ENCODE measurements around the gene NLN. TPM values are rescaled to one million over a fixed set of nuclear protein-coding genes. Genes with fewer than 3 reads are reported as not detected.

NLN gene
- total and polyA plus RNA-seq, 9 of the 15 experiments (the other 6 are each of a cell fraction or from before 2014, with no cell fraction given): 6.9 to 45.2 (median 28.8) TPM

DNA sequence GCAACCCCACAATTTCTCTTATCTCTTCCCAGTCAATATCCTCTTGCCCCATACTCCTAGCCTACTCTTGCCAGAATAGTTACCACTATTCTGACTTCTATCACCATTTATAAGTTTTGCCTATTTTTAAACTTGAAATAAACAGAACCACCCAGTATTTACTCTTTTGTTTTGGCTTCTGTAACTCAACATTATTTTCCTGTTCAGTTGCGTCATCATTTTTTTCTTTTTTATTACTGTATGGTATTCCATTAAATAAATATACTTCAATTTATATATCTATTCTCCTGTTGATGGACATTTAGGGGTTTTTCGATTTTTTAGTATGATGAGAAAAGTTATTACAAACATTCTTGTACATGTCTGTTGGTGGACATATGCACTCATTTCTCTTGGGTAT lies 141.7 kb downstream of the NLN start:
- Histone ChIP-seq H4K20me1 (replicated peaks; ENCODE audit: control insufficient read depth, insufficient read depth, low read length) (no peaks in the 10 kb centered on the region), H3K36me3 (ENCODE audit: control insufficient read depth, insufficient read depth, low read length) (no peaks in the 10 kb centered on the region), H3K9me3 (replicated peaks; ENCODE audit: control insufficient read depth, insufficient read depth, low read depth, low read length) (no peaks in the 10 kb centered on the region), H3K27ac (ENCODE audit: extremely low read depth, low read depth, low read length) (no peak overlapping the region), H2AFZ (ENCODE audit: low read depth, low read length) (no peak overlapping the region), H3K27me3 (ENCODE audit: control insufficient read depth in 2 of 2, insufficient read depth in 2 of 2, low read length in 2 of 2) (no peaks in the 10 kb centered on the region; a peak in 1 of 5 replicates), H3K9ac (ENCODE audit: insufficient read depth in 1 of 2, low read depth in 2 of 2, low read length in 2 of 2) (no peak overlapping the region), H3K9me1 (ENCODE audit: control insufficient read depth, insufficient read depth, low read length) (no peaks in the 10 kb centered on the region), H3K4me1 (replicated peaks in 1 of 2; ENCODE audit: control insufficient read depth in 2 of 2, insufficient read depth in 2 of 2, low read length in 2 of 2) (no peaks in the 10 kb centered on the region), H3K4me3 (no peak overlapping the region), H3K4me2 (ENCODE audit: insufficient read depth, low read length) (no peak overlapping the region), H3K79me2 (ENCODE audit: control insufficient read depth, insufficient read depth, low read length) (no peaks in the 10 kb centered on the region)
- DNase-seq (ENCODE audit: extremely low read depth in 1 of 4, low spot score in 3 of 4): no peak
- no TSS peak for BruUV-seq (replicated peaks)
- CTCF ChIA-PET (ENCODE audit: low intra/inter-chr PET ratio): no interaction called here
- POLR2A ChIA-PET: interaction anchor here (0.5 kb wide), 1 partner anchor 10 kb away, joined by 3 read pairs; no protein-coding TSS in a partner anchor
- in situ Hi-C loops (cut with MboI) (no loop called here), intact Hi-C loops (cut with micrococcal nuclease) (no loop called here)
- no peak for FAIRE-seq
- no peak for ATAC-seq
- WGBS (ENCODE audit: insufficient coverage, low coverage, missing lambda C conversion rate): 46% methylated on average over 2 of the region's 2 CpGs
- TF ChIP-seq ZNF217 (CRISPR knock-in tag; IDR thresholded peaks at IDR 0.05): no peak
- TF ChIP-seq SMARCA5 (IDR thresholded peaks at IDR 0.05): no peak
- no peak for TF ChIP-seq KDM1A (IDR thresholded peaks at IDR 0.05)
- TF ChIP-seq SP1 (CRISPR knock-in tag; IDR thresholded peaks at IDR 0.05): no peak
- TF ChIP-seq CEBPB (tag; IDR thresholded peaks at IDR 0.05): peak; percentile 50
- TF ChIP-seq GATA2 (CRISPR knock-in tag; IDR thresholded peaks at IDR 0.05): no peak
- no peak for TF ChIP-seq KAT7 (CRISPR knock-in tag; IDR thresholded peaks at IDR 0.05; ENCODE audit: borderline replicate concordance)
- no peak for TF ChIP-seq POU5F1 (IDR thresholded peaks at IDR 0.05; ENCODE audit: borderline replicate concordance, low read depth, low read length, partially characterized antibody)
- TF ChIP-seq, protein P1, sequence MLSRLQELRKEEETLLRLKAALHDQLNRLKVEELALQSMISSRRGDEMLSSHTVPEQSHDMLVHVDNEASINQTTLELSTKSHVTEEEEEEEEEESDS (CRISPR knock-in tag; IDR thresholded peaks at IDR 0.05): no peak
- TF ChIP-seq CEBPG (CRISPR knock-in tag; IDR thresholded peaks at IDR 0.05): no peak
- TF ChIP-seq CEBPG (tag; conservative IDR thresholded peaks at IDR 0.05 in 1 of 2, IDR thresholded peaks at IDR 0.05 in 1 of 2): peak in 1 of 2 experiments; percentile 47; a peak in 1 of 4 replicates
- TF ChIP-seq, protein P2, sequence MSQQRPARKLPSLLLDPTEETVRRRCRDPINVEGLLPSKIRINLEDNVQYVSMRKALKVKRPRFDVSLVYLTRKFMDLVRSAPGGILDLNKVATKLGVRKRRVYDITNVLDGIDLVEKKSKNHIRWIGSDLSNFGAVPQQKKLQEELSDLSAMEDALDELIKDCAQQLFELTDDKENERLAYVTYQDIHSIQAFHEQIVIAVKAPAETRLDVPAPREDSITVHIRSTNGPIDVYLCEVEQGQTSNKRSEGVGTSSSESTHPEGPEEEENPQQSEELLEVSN (IDR thresholded peaks at IDR 0.05; ENCODE audit: borderline replicate concordance in 1 of 2, extremely low read depth in 1 of 2, insufficient read depth in 1 of 2, insufficient read length in 1 of 2, low read depth in 1 of 2, low read length in 1 of 2, poor library complexity in 1 of 2, severe bottlenecking in 1 of 2): no peak
- TF ChIP-seq TCF7 (IDR thresholded peaks at IDR 0.05; ENCODE audit: borderline replicate concordance): no peak
- TF ChIP-seq, protein P3, sequence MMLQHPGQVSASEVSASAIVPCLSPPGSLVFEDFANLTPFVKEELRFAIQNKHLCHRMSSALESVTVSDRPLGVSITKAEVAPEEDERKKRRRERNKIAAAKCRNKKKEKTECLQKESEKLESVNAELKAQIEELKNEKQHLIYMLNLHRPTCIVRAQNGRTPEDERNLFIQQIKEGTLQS (IDR thresholded peaks at IDR 0.05): peak; percentile 53
- TF ChIP-seq, protein P3 (CRISPR knock-in tag; conservative IDR thresholded peaks at IDR 0.05): no peak
- no peak for TF ChIP-seq CGGBP1 (CRISPR knock-in tag; IDR thresholded peaks at IDR 0.05)
- no peak for TF ChIP-seq ARNT (IDR thresholded peaks at IDR 0.05)
- TF ChIP-seq PTTG1 (tag; IDR thresholded peaks at IDR 0.05; ENCODE audit: low read depth): no peak
- TF ChIP-seq RAD51 (IDR thresholded peaks at IDR 0.05; ENCODE audit: borderline replicate concordance, low read depth): no peak
- no peak for TF ChIP-seq MAZ (CRISPR knock-in tag; conservative IDR thresholded peaks at IDR 0.05 in 1 of 2, IDR thresholded peaks at IDR 0.05 in 1 of 2)
